H7 (cell line): ENCODE data around the gene SNX18. TPM values are rescaled to one million over a fixed set of nuclear protein-coding genes. Genes with fewer than 3 reads are reported as not detected.
"Not testable (repeated sequence)": the region's sequence is repeated elsewhere in the genome, so short reads cannot be mapped to it uniquely, and the experiment has no call there.

ENCODE experiments used
- DNase-seq: peaks from one replicate; pipeline ENCODE4 v3.0.0; 2012
- H3K27me3 ChIP-seq: 2 replicates; pipeline ENCODE4 v1.6.0; 2011; ENCODE audit warnings: mild to moderate bottlenecking, low read length; ENCODE audit not compliant: control insufficient read depth, insufficient read depth
- H3K36me3 ChIP-seq: replicated peaks from 2 replicates; pipeline ENCODE4 v1.5.1; 2011; ENCODE audit warnings: low read length; ENCODE audit not compliant: control insufficient read depth, insufficient read depth
- H3K4me3 ChIP-seq: 2 replicates; pipeline ENCODE4 v1.5.1; 2011; ENCODE audit warnings: low read depth, mild to moderate bottlenecking, control low read depth, low read length, moderate library complexity; ENCODE audit not compliant: insufficient read depth
- total RNA-seq: library from RNA; depleted of rRNA; stranded (reverse); fragments of >200 nt; shearing (Covaris generic); gene quantifications from 2 replicates; pipeline ENCODE4 v1.2.3, GENCODE V29; 2014

The SNX18 gene
- total RNA-seq, 1 experiment from 2014 or later: 26.2 TPM

- DNase-seq: no peak
- Histone ChIP-seq H3K27me3 (no peaks in the 10 kb centered on the region), H3K36me3 (no peaks in the 10 kb centered on the region; the same call in 1 of the 2 replicates), H3K4me3 (no peak overlapping the region)
Observed at GRCh38 chr5:54525261-54525660, 7.7 kb downstream of the SNX18 start.

- no peak for DNase-seq
- Histone ChIP-seq H3K36me3 (no peaks in the 10 kb centered on the region; the same call in 1 of the 2 replicates), H3K27me3 (no peaks in the 10 kb centered on the region)
Observed at GRCh38 chr5:54525692-54526091, 8.1 kb downstream of the SNX18 start.

GRCh38 chr5:54526604-54527288, 9.2 kb downstream of the SNX18 start:
- no peak for DNase-seq
- H3K27me3 ChIP-seq: no peaks in the 10 kb centered on the region
- H3K36me3 ChIP-seq: no peaks in the 10 kb centered on the region
- no peak overlapping the region for H3K4me3 ChIP-seq

More at GRCh38 chr5:54525692-54526091, 8.1 kb downstream of the SNX18 start:
- no peak overlapping the region for H3K4me3 ChIP-seq

GRCh38 chr5:54528633-54529209, 11.2 kb downstream of the SNX18 start:
- Histone ChIP-seq H3K27me3 (no peaks in the 10 kb centered on the region), H3K4me3 (no peak overlapping the region), H3K36me3 (no peaks in the 10 kb centered on the region)
- DNase-seq: no peak

- no peaks in the 10 kb centered on the region for H3K27me3 ChIP-seq
- H3K4me3 ChIP-seq: no peak overlapping the region
- H3K36me3 ChIP-seq: no peaks in the 10 kb centered on the region
- DNase-seq: no peak
Observed at GRCh38 chr5:54529565-54529964, 12.0 kb downstream of the SNX18 start.

GRCh38 chr5:54531546-54531945, 14.0 kb downstream of the SNX18 start:
- Histone ChIP-seq H3K4me3 (no peak overlapping the region), H3K27me3 (no peaks in the 10 kb centered on the region), H3K36me3 (no peaks in the 10 kb centered on the region)
- DNase-seq: no peak

- DNase-seq: no peak
- no peaks in the 10 kb centered on the region for H3K27me3 ChIP-seq
- no peaks in the 10 kb centered on the region for H3K36me3 ChIP-seq
- H3K4me3 ChIP-seq: no peak overlapping the region
Observed at GRCh38 chr5:54533541-54534190, 16.1 kb downstream of the SNX18 start.

- H3K4me3 ChIP-seq: no peak overlapping the region
- DNase-seq: no peak
- no peaks in the 10 kb centered on the region for H3K27me3 ChIP-seq
Observed at GRCh38 chr5:54534191-54535004, 16.8 kb downstream of the SNX18 start.

GRCh38 chr5:54535149-54535844, 17.7 kb downstream of the SNX18 start:
- Histone ChIP-seq H3K4me3 (no peak overlapping the region), H3K27me3 (no peaks in the 10 kb centered on the region), H3K36me3 (no peaks in the 10 kb centered on the region)
- DNase-seq: no peak

More at GRCh38 chr5:54534191-54535004, 16.8 kb downstream of the SNX18 start:
- H3K36me3 ChIP-seq: no peaks in the 10 kb centered on the region

- not testable (repeated sequence) for H3K36me3 ChIP-seq, DNase-seq, H3K4me3 ChIP-seq, H3K27me3 ChIP-seq
Observed at GRCh38 chr5:54536375-54536774, 18.8 kb downstream of the SNX18 start.

GRCh38 chr5:54536861-54537260, 19.3 kb downstream of the SNX18 start:
- H3K36me3 ChIP-seq, H3K4me3 ChIP-seq, H3K27me3 ChIP-seq, DNase-seq: not testable (repeated sequence)

- no peaks in the 10 kb centered on the region for H3K27me3 ChIP-seq
- DNase-seq: no peak
- H3K36me3 ChIP-seq: no peaks in the 10 kb centered on the region
- H3K4me3 ChIP-seq: no peak overlapping the region
Observed at GRCh38 chr5:54537725-54538124, 20.2 kb downstream of the SNX18 start.

- Histone ChIP-seq H3K36me3 (no peaks in the 10 kb centered on the region), H3K27me3 (no peaks in the 10 kb centered on the region), H3K4me3 (no peak overlapping the region)
- no peak for DNase-seq
Observed at GRCh38 chr5:54538156-54538555, 20.6 kb downstream of the SNX18 start.

GRCh38 chr5:54539001-54539400, 21.4 kb downstream of the SNX18 start:
- Histone ChIP-seq H3K36me3 (no peaks in the 10 kb centered on the region), H3K27me3 (no peaks in the 10 kb centered on the region), H3K4me3 (no peak overlapping the region)
- no peak for DNase-seq
